ENCODE data around the gene LNX1.

GRCh38 chr4:53421791-53422190 lies 169.5 kb downstream of the LNX1 start:
- TF ChIP-seq, protein P1, sequence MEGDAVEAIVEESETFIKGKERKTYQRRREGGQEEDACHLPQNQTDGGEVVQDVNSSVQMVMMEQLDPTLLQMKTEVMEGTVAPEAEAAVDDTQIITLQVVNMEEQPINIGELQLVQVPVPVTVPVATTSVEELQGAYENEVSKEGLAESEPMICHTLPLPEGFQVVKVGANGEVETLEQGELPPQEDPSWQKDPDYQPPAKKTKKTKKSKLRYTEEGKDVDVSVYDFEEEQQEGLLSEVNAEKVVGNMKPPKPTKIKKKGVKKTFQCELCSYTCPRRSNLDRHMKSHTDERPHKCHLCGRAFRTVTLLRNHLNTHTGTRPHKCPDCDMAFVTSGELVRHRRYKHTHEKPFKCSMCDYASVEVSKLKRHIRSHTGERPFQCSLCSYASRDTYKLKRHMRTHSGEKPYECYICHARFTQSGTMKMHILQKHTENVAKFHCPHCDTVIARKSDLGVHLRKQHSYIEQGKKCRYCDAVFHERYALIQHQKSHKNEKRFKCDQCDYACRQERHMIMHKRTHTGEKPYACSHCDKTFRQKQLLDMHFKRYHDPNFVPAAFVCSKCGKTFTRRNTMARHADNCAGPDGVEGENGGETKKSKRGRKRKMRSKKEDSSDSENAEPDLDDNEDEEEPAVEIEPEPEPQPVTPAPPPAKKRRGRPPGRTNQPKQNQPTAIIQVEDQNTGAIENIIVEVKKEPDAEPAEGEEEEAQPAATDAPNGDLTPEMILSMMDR (IDR thresholded peaks at IDR 0.05), result no peak
- no peak for TF ChIP-seq EP300 (IDR thresholded peaks at IDR 0.05)
- no peak for TF ChIP-seq POLR2AphosphoS5 (IDR thresholded peaks at IDR 0.05)
- no peak for TF ChIP-seq POLR2A (IDR thresholded peaks at IDR 0.05; ENCODE audit: low read depth)

Measured in esophagus muscularis mucosa (tissue), 4 donors.